HEK293 (cell line): ENCODE measurements around the gene LST1.

Source experiments
- SCRT2 ChIP-seq: fragments of 450-650 bp; formaldehyde crosslinking; IDR thresholded peaks from 2 replicates; pipeline ENCODE4 v1.5.1; 2016; ENCODE audit warnings: missing biosample characterization, missing genetic modification characterization
- TCF7L2 ChIP-seq: IDR thresholded peaks from 2 replicates; pipeline ENCODE4 v1.6.1; 2011; ENCODE audit warnings: low read depth, mild to moderate bottlenecking, inconsistent platforms, low read length, moderate library complexity, borderline replicate concordance
- ZNF10 ChIP-seq: fragments of 450-650 bp; formaldehyde crosslinking; IDR thresholded peaks from 2 replicates; pipeline ENCODE4 v1.5.1; 2017; ENCODE audit warnings: missing biosample characterization, missing genetic modification characterization
- ZNF24 ChIP-seq: fragments of 450-650 bp; formaldehyde crosslinking; IDR thresholded peaks from 2 replicates; pipeline ENCODE4 v1.5.1; 2016; ENCODE audit warnings: missing biosample characterization, missing genetic modification characterization
- ZNF416 ChIP-seq: fragments of 450-650 bp; formaldehyde crosslinking; IDR thresholded peaks from 2 replicates; pipeline ENCODE4 v1.5.1; 2016; ENCODE audit warnings: missing biosample characterization, missing genetic modification characterization
- TF ChIP-seq, protein P1 (sequence below): fragments of 450-650 bp; formaldehyde crosslinking; IDR thresholded peaks from 2 replicates; pipeline ENCODE4 v1.5.1; 2016; ENCODE audit warnings: missing biosample characterization, missing genetic modification characterization
- TF ChIP-seq, protein P2 (sequence below): fragments of 450-650 bp; formaldehyde crosslinking; IDR thresholded peaks from 2 replicates; pipeline ENCODE4; 2016; ENCODE audit warnings: missing biosample characterization, missing genetic modification characterization
- TF ChIP-seq, protein P3 (sequence below): fragments of 450-650 bp; formaldehyde crosslinking; IDR thresholded peaks from 2 replicates; pipeline ENCODE4 v1.5.1; 2016; ENCODE audit warnings: missing biosample characterization, missing genetic modification characterization, low read depth
- TF ChIP-seq, protein P4 (sequence below): fragments of 450-650 bp; formaldehyde crosslinking; IDR thresholded peaks from 2 replicates; pipeline ENCODE4 v1.5.1; 2016; ENCODE audit warnings: missing biosample characterization, missing genetic modification characterization

DNA sequence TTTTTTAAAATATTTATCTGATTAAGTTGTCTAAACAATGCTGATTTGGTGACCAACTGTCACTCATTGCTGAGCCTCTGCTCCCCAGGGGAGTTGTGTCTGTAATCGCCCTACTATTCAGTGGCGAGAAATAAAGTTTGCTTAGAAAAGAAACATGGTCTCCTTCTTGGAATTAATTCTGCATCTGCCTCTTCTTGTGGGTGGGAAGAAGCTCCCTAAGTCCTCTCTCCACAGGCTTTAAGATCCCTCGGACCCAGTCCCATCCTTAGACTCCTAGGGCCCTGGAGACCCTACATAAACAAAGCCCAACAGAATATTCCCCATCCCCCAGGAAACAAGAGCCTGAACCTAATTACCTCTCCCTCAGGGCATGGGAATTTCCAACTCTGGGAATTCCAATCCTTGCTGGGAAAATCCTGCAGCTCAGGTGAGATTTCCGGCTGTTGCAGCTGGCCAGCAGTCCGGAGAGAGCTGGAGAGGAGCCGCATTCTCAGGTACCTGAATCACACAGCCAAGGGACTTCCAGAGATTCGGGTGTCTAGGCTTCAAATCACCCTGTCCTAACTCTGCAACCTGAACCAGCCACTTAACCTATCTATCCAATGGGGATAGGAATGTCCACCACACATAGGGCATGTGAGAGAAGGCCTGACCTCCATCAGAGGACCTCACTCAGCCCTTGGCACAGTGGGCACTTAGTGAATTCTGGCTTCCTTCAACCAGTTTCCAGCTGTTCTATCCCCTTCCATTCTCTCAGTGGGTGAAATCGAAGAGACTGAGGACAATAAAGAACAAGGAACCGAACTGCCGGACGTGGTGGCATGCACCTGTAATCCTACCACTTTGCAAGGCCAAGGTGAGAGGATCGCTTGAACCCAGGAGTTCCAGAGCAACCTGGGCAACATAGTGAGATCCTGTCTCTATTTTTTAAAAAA is 7.6 kb upstream of the LST1 start:
- TF ChIP-seq, protein P1, sequence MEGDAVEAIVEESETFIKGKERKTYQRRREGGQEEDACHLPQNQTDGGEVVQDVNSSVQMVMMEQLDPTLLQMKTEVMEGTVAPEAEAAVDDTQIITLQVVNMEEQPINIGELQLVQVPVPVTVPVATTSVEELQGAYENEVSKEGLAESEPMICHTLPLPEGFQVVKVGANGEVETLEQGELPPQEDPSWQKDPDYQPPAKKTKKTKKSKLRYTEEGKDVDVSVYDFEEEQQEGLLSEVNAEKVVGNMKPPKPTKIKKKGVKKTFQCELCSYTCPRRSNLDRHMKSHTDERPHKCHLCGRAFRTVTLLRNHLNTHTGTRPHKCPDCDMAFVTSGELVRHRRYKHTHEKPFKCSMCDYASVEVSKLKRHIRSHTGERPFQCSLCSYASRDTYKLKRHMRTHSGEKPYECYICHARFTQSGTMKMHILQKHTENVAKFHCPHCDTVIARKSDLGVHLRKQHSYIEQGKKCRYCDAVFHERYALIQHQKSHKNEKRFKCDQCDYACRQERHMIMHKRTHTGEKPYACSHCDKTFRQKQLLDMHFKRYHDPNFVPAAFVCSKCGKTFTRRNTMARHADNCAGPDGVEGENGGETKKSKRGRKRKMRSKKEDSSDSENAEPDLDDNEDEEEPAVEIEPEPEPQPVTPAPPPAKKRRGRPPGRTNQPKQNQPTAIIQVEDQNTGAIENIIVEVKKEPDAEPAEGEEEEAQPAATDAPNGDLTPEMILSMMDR (tag by site-specific recombination): no peak
- TF ChIP-seq TCF7L2 (no peak), ZNF10 (tag by site-specific recombination) (no peak), ZNF24 (tag by site-specific recombination) (no peak), SCRT2 (tag by site-specific recombination) (no peak), ZNF416 (tag by site-specific recombination) (no peak)
- TF ChIP-seq, protein P2, sequence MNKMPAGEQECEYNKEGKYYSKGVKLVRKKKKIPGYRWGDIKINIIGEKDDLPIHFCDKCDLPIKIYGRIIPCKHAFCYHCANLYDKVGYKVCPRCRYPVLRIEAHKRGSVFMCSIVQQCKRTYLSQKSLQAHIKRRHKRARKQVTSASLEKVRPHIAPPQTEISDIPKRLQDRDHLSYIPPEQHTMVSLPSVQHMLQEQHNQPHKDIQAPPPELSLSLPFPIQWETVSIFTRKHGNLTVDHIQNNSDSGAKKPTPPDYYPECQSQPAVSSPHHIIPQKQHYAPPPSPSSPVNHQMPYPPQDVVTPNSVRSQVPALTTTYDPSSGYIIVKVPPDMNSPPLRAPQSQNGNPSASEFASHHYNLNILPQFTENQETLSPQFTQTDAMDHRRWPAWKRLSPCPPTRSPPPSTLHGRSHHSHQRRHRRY (tag by site-specific recombination): no peak
- TF ChIP-seq, protein P3, sequence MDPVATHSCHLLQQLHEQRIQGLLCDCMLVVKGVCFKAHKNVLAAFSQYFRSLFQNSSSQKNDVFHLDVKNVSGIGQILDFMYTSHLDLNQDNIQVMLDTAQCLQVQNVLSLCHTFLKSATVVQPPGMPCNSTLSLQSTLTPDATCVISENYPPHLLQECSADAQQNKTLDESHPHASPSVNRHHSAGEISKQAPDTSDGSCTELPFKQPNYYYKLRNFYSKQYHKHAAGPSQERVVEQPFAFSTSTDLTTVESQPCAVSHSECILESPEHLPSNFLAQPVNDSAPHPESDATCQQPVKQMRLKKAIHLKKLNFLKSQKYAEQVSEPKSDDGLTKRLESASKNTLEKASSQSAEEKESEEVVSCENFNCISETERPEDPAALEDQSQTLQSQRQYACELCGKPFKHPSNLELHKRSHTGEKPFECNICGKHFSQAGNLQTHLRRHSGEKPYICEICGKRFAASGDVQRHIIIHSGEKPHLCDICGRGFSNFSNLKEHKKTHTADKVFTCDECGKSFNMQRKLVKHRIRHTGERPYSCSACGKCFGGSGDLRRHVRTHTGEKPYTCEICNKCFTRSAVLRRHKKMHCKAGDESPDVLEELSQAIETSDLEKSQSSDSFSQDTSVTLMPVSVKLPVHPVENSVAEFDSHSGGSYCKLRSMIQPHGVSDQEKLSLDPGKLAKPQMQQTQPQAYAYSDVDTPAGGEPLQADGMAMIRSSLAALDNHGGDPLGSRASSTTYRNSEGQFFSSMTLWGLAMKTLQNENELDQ (tag by site-specific recombination): no peak
- TF ChIP-seq, protein P4, sequence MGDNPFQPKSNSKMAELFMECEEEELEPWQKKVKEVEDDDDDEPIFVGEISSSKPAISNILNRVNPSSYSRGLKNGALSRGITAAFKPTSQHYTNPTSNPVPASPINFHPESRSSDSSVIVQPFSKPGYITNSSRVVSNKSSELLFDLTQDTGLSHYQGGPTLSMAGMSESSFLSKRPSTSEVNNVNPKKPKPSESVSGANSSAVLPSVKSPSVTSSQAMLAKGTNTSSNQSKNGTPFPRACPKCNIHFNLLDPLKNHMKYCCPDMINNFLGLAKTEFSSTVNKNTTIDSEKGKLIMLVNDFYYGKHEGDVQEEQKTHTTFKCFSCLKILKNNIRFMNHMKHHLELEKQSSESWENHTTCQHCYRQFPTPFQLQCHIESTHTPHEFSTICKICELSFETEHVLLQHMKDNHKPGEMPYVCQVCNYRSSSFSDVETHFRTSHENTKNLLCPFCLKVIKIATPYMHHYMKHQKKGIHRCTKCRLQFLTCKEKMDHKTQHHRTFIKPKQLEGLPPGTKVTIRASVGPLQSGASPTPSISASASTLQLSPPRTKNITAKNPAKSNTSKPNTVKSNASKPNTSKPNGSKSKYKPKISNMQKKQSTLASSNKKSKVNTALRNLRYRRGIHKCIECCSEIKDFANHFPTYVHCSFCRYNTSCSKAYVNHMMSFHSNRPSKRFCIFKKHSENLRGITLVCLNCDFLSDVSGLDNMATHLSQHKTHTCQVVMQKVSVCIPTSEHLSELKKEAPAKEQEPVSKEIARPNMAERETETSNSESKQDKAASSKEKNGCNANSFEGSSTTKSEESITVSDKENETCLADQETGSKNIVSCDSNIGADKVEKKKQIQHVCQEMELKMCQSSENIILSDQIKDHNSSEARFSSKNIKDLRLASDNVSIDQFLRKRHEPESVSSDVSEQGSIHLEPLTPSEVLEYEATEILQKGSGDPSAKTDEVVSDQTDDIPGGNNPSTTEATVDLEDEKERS (tag by site-specific recombination): no peak
